Left colon (tissue), 2 donors: ENCODE data around the gene LACTBL1. TPM values are rescaled to one million over a fixed set of nuclear protein-coding genes. Genes with fewer than 3 reads are reported as not detected.
A peak's percentile ranks its signal among the peaks of the same experiment; 100 is the strongest.
"Not testable (repeated sequence)": the region's sequence is repeated elsewhere in the genome, so short reads cannot be mapped to it uniquely, and the experiment has no call there.

Source experiments
- ATAC-seq: fragments of 200-7000 bp; cut with Tn5 transposase; one replicate; pipeline ENCODE4 v1.9.1; 2020; ENCODE audit warnings: mild to moderate bottlenecking, moderate library complexity
- DNase-seq, 2 donors: peaks; one replicate each; pipeline ENCODE4 v3.0.0-alpha.2; 2020
- intact Hi-C, 2 donors: fragments of 100-400 bp; cut with DNase I in 1 of 2; cut with micrococcal nuclease in 1 of 2; formaldehyde crosslinking; loops; one replicate each; pipeline versions ENCODE4 v1.11.2 to v1.14.0; 2022; cut with DNase I, micrococcal nuclease
- total RNA-seq, 2 donors: library from RNA; stranded (reverse); fragmentation: NEBNext Ultra II Directional; extraction: Animal tissue kit (Norgen Biotek cat#: 25700); gene quantifications; one replicate each; pipeline ENCODE4 v1.2.1, GENCODE V29; 2021
- donor health status: DM: no; HTN: no; CAD: no.
- donor health status: DM: yes; HTN: yes; CAD: no.

LACTBL1 gene
- total RNA-seq, 2 donors from 2014 or later: not detected

GRCh38 chr1:22980471-22980790 is 7.8 kb upstream of the LACTBL1 start:
- intact Hi-C loops, DNase-seq, ATAC-seq: not testable (repeated sequence)

GRCh38 chr1:22978299-22978698 is 5.6 kb upstream of the LACTBL1 start:
- ATAC-seq (no peak), DNase-seq (no peak)
- intact Hi-C loops: loop anchor here in 1 of 2 donors (10.0 kb wide), 1 partner anchor 297 kb away; no protein-coding TSS in a partner anchor

GRCh38 chr1:22976461-22977243 is 4.0 kb upstream of the LACTBL1 start:
- intact Hi-C loops: loop anchor here in 1 of 2 donors (10.0 kb wide), 1 partner anchor 298 kb away; no protein-coding TSS in a partner anchor
- peak; percentile 45 to 68 for DNase-seq
- ATAC-seq: peak; percentile 96

- intact Hi-C loops: loop anchor here in 1 of 2 donors (10.0 kb wide), 1 partner anchor 299 kb away; no protein-coding TSS in a partner anchor
- ATAC-seq (no peak), DNase-seq (no peak)
Observed at GRCh38 chr1:22976127-22976460, 3.4 kb upstream of the LACTBL1 start.

GRCh38 chr1:22975694-22976093 is 3.0 kb upstream of the LACTBL1 start:
- DNase-seq (no peak), ATAC-seq (no peak)
- intact Hi-C loops: loop anchor here in 1 of 2 donors (10.0 kb wide), 1 partner anchor 299 kb away; no protein-coding TSS in a partner anchor

- no peak for ATAC-seq
- intact Hi-C loops: loop anchor here in 1 of 2 donors (10.0 kb wide), 1 partner anchor 303 kb away; no protein-coding TSS in a partner anchor
- DNase-seq: no peak
Observed at GRCh38 chr1:22971611-22972405, 858 bp downstream of the LACTBL1 start.

- intact Hi-C loops: loop anchor here in 1 of 2 donors (10.0 kb wide), 1 partner anchor 304 kb away; no protein-coding TSS in a partner anchor
- ATAC-seq (no peak), DNase-seq (no peak)
Observed at GRCh38 chr1:22971161-22971560, 1.5 kb downstream of the LACTBL1 start.

GRCh38 chr1:22970096-22970495 is 2.6 kb downstream of the LACTBL1 start:
- DNase-seq (no peak), ATAC-seq (no peak)
- intact Hi-C loops: loop anchor here in 1 of 2 donors (10.0 kb wide), 1 partner anchor 305 kb away; no protein-coding TSS in a partner anchor

GRCh38 chr1:22969304-22969709 is 3.4 kb downstream of the LACTBL1 start:
- intact Hi-C loops: no loop called here
- ATAC-seq: peak; percentile 89
- peak; percentile 46 to 64 for DNase-seq

- no peak for DNase-seq
- intact Hi-C loops: no loop called here
- no peak for ATAC-seq
Observed at GRCh38 chr1:22967833-22968232, 4.8 kb downstream of the LACTBL1 start.

GRCh38 chr1:22966309-22966708 is 6.4 kb downstream of the LACTBL1 start:
- intact Hi-C loops: no loop called here
- ATAC-seq (no peak), DNase-seq (no peak)

- no peak for ATAC-seq
- intact Hi-C loops: no loop called here
- DNase-seq: no peak
Observed at GRCh38 chr1:22963044-22963677, 9.5 kb downstream of the LACTBL1 start.

- ATAC-seq (no peak), DNase-seq (no peak)
- intact Hi-C loops: no loop called here
Observed at GRCh38 chr1:22962558-22962957, 10.1 kb downstream of the LACTBL1 start.

- no peak for DNase-seq
- intact Hi-C loops: no loop called here
- no peak for ATAC-seq
Observed at GRCh38 chr1:22959545-22960360, 12.9 kb downstream of the LACTBL1 start.

GRCh38 chr1:22958556-22958955 is 14.1 kb downstream of the LACTBL1 start:
- intact Hi-C loops: no loop called here
- ATAC-seq (no peak), DNase-seq (no peak)

- no peak for ATAC-seq
- intact Hi-C loops: no loop called here
Observed at GRCh38 chr1:22957066-22957465, 15.6 kb downstream of the LACTBL1 start.

GRCh38 chr1:22955146-22955545 is 17.5 kb downstream of the LACTBL1 start:
- DNase-seq (no peak), ATAC-seq (no peak)
- intact Hi-C loops: no loop called here

More at GRCh38 chr1:22957066-22957465, 15.6 kb downstream of the LACTBL1 start:
- no peak for DNase-seq

GRCh38 chr1:22953740-22954141 is 18.9 kb downstream of the LACTBL1 start:
- ATAC-seq: no peak
- intact Hi-C loops: no loop called here
- no peak for DNase-seq
